Lower leg skin (tissue), 3 donors: ENCODE measurements around the gene BCO2.

Source experiments
- POLR2A ChIP-seq, 2 donors: fragments of 450-650 bp; IDR thresholded peaks; one replicate each; pipeline ENCODE4 v1.6.1; 2016 to 2017; ENCODE audit warnings: antibody characterized with exemption in 2 of 2, mild to moderate bottlenecking in 1 of 2, moderate library complexity in 1 of 2
- TF ChIP-seq, protein P1 (sequence below), 3 donors: fragments of 450-650 bp; IDR thresholded peaks; one replicate each; pipeline ENCODE4 v1.5.1; 2016; ENCODE audit warnings: antibody characterized with exemption in 3 of 3, mild to moderate bottlenecking in 3 of 3, moderate library complexity in 2 of 3

DNA sequence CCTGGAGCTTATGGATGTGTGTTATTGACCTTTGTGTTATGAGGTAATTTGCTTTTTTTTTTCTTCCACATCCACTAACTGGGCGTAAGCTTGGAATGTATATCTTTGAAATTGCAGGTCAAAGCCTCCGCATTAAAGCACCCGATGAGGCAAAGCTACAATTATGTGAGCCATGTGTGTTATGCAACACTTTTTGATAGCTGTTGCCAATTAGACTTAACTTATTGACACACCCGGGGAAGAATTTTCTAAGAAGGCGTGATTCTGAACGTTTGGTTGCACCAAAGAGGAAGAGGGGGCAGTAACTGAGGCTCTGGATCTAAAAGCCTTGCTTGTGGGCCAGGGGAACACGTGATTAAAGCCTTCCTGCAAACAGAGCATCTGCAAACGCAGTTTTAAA lies 8.8 kb upstream of the BCO2 start:
- TF ChIP-seq POLR2A (IDR thresholded peaks at IDR 0.05), result no peak
- TF ChIP-seq, protein P1, sequence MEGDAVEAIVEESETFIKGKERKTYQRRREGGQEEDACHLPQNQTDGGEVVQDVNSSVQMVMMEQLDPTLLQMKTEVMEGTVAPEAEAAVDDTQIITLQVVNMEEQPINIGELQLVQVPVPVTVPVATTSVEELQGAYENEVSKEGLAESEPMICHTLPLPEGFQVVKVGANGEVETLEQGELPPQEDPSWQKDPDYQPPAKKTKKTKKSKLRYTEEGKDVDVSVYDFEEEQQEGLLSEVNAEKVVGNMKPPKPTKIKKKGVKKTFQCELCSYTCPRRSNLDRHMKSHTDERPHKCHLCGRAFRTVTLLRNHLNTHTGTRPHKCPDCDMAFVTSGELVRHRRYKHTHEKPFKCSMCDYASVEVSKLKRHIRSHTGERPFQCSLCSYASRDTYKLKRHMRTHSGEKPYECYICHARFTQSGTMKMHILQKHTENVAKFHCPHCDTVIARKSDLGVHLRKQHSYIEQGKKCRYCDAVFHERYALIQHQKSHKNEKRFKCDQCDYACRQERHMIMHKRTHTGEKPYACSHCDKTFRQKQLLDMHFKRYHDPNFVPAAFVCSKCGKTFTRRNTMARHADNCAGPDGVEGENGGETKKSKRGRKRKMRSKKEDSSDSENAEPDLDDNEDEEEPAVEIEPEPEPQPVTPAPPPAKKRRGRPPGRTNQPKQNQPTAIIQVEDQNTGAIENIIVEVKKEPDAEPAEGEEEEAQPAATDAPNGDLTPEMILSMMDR (IDR thresholded peaks at IDR 0.05), result no peak
